Measurements from ENCODE around the gene SRRM2. TPM values are rescaled to one million over a fixed set of nuclear protein-coding genes. Genes with fewer than 3 reads are reported as not detected.

The SRRM2 gene
- total RNA-seq, 2 donors from 2014 or later, result 476 to 541 TPM

- no peak for DNase-seq (ENCODE audit: low spot score)
- no peaks in the 10 kb centered on the region for H3K4me1 ChIP-seq (ENCODE audit: control insufficient read depth in 1 of 2, low read depth in 2 of 2)
- no peaks in the 10 kb centered on the region for H3K27me3 ChIP-seq (replicated peaks; ENCODE audit: insufficient read depth)
Observed at GRCh38 chr16:2792940-2793339, 40.5 kb downstream of the SRRM2 start.

GRCh38 chr16:2795395-2796143 lies 43.1 kb downstream of the SRRM2 start:
- no peak for TF ChIP-seq CTCF (IDR thresholded peaks at IDR 0.05)
- Histone ChIP-seq H3K9me3 (no peaks in the 10 kb centered on the region), H3K27me3 (replicated peaks; ENCODE audit: insufficient read depth) (no peaks in the 10 kb centered on the region), H3K4me1 (ENCODE audit: control insufficient read depth in 1 of 2, low read depth in 2 of 2) (no peaks in the 10 kb centered on the region), H3K36me3 (no peaks in the 10 kb centered on the region), H3K27ac (no peak overlapping the region), H3K4me3 (no peak overlapping the region)
- no peak for DNase-seq (ENCODE audit: low spot score)
- ATAC-seq (ENCODE audit: insufficient number of reproducible peaks, low FRiP score, low read depth), result no peak

More at GRCh38 chr16:2792940-2793339, 40.5 kb downstream of the SRRM2 start:
- H3K4me3 ChIP-seq, result no peak overlapping the region
- no peak for ATAC-seq (ENCODE audit: insufficient number of reproducible peaks, low FRiP score, low read depth)
- H3K9me3 ChIP-seq, result no peaks in the 10 kb centered on the region
- H3K36me3 ChIP-seq, result no peaks in the 10 kb centered on the region
- H3K27ac ChIP-seq, result no peak overlapping the region
- no peak for TF ChIP-seq CTCF (IDR thresholded peaks at IDR 0.05)

GRCh38 chr16:2798723-2799204 lies 46.3 kb downstream of the SRRM2 start:
- no peaks in the 10 kb centered on the region for H3K36me3 ChIP-seq
- H3K27ac ChIP-seq, result no peak overlapping the region
- no peaks in the 10 kb centered on the region for H3K9me3 ChIP-seq
- TF ChIP-seq CTCF (IDR thresholded peaks at IDR 0.05), result no peak
- no peaks in the 10 kb centered on the region for H3K4me1 ChIP-seq (ENCODE audit: control insufficient read depth in 1 of 2, low read depth in 2 of 2)
- ATAC-seq (ENCODE audit: insufficient number of reproducible peaks, low FRiP score, low read depth), result no peak
- no peak overlapping the region for H3K4me3 ChIP-seq
- H3K27me3 ChIP-seq (replicated peaks; ENCODE audit: insufficient read depth), result no peaks in the 10 kb centered on the region
- DNase-seq (ENCODE audit: low spot score), result no peak

- Histone ChIP-seq H3K36me3 (no peaks in the 10 kb centered on the region), H3K4me3 (no peak overlapping the region), H3K27ac (no peak overlapping the region), H3K27me3 (replicated peaks; ENCODE audit: insufficient read depth) (no peaks in the 10 kb centered on the region), H3K4me1 (ENCODE audit: control insufficient read depth in 1 of 2, low read depth in 2 of 2) (no peaks in the 10 kb centered on the region), H3K9me3 (peaks cover 3% of the 10 kb centered on the region)
- DNase-seq (ENCODE audit: low spot score), result no peak
- TF ChIP-seq CTCF (IDR thresholded peaks at IDR 0.05), result no peak
- ATAC-seq (ENCODE audit: insufficient number of reproducible peaks, low FRiP score, low read depth), result no peak
Observed at GRCh38 chr16:2799205-2799858, 46.9 kb downstream of the SRRM2 start.

- H3K36me3 ChIP-seq, result no peaks in the 10 kb centered on the region
- H3K9me3 ChIP-seq, result peaks cover 3% of the 10 kb centered on the region
- DNase-seq (ENCODE audit: low spot score) (no peak), ATAC-seq (ENCODE audit: insufficient number of reproducible peaks, low FRiP score, low read depth) (no peak)
- no peaks in the 10 kb centered on the region for H3K27me3 ChIP-seq (replicated peaks; ENCODE audit: insufficient read depth)
- no peak overlapping the region for H3K27ac ChIP-seq
- no peaks in the 10 kb centered on the region for H3K4me1 ChIP-seq (ENCODE audit: control insufficient read depth in 1 of 2, low read depth in 2 of 2)
- no peak overlapping the region for H3K4me3 ChIP-seq
- TF ChIP-seq CTCF (IDR thresholded peaks at IDR 0.05), result no peak
Observed at GRCh38 chr16:2799859-2800226, 47.4 kb downstream of the SRRM2 start.

All from thoracic aorta (tissue), 2 donors.